Measurements from ENCODE around the gene SLC6A3.

Gene SLC6A3

GRCh38 chr5:1428107-1428506 is 17.1 kb downstream of the SLC6A3 start:
- TF ChIP-seq CTCF (IDR thresholded peaks at IDR 0.05) = no peak

GRCh38 chr5:1424716-1425115 is 20.5 kb downstream of the SLC6A3 start:
- no peak for TF ChIP-seq CTCF (IDR thresholded peaks at IDR 0.05)

GRCh38 chr5:1423901-1424603 is 21.2 kb downstream of the SLC6A3 start:
- no peak for TF ChIP-seq CTCF (IDR thresholded peaks at IDR 0.05)

- TF ChIP-seq CTCF (IDR thresholded peaks at IDR 0.05) = no peak
Observed at GRCh38 chr5:1421521-1422341, 23.5 kb downstream of the SLC6A3 start.

- TF ChIP-seq CTCF (IDR thresholded peaks at IDR 0.05) = no peak
Observed at GRCh38 chr5:1420211-1421195, 24.7 kb downstream of the SLC6A3 start.

- no peak for TF ChIP-seq CTCF (IDR thresholded peaks at IDR 0.05)
Observed at GRCh38 chr5:1419476-1420210, 25.6 kb downstream of the SLC6A3 start.

GRCh38 chr5:1418921-1419280 is 26.3 kb downstream of the SLC6A3 start:
- no peak for TF ChIP-seq CTCF (IDR thresholded peaks at IDR 0.05)

Measured in LNCAP (cell line).